Measurements from ENCODE around the gene BCL7A.

- TF ChIP-seq GLIS3 (CRISPR knock-in tag; IDR thresholded peaks at IDR 0.05) (no peak), PATZ1 (CRISPR knock-in tag; IDR thresholded peaks at IDR 0.05; ENCODE audit: borderline replicate concordance) (no peak), ZNF8 (CRISPR knock-in tag; IDR thresholded peaks at IDR 0.05) (no peak), ESRRG (CRISPR knock-in tag; IDR thresholded peaks at IDR 0.05) (no peak), CSRNP3 (CRISPR knock-in tag; IDR thresholded peaks at IDR 0.05) (no peak), PPARA (CRISPR knock-in tag; IDR thresholded peaks at IDR 0.05; ENCODE audit: borderline replicate concordance) (no peak), TOX (CRISPR knock-in tag; IDR thresholded peaks at IDR 0.05; ENCODE audit: borderline replicate concordance) (no peak), ZFP3 (CRISPR knock-in tag; IDR thresholded peaks at IDR 0.05) (no peak), CREB5 (CRISPR knock-in tag; IDR thresholded peaks at IDR 0.05; ENCODE audit: low read depth) (no peak), ARNTL (CRISPR knock-in tag; IDR thresholded peaks at IDR 0.05; ENCODE audit: borderline replicate concordance, low read depth) (no peak), OSR1 (CRISPR knock-in tag; IDR thresholded peaks at IDR 0.05) (no peak), SNAI2 (CRISPR knock-in tag; IDR thresholded peaks at IDR 0.05) (no peak), ZNF565 (CRISPR knock-in tag; conservative IDR thresholded peaks at IDR 0.05; ENCODE audit: low read depth) (no peak)
Measured at GRCh38 chr12:122082621-122083356, 61.1 kb downstream of the BCL7A start.
